ENCODE measurements around the gene ACYP1.

ACYP1 gene

GRCh38 chr14:75063491-75064204, at the start of gene ACYP1:
ACYP1 (minus strand) TSS chr14:75064024; CDS start chr14:75063553, 471 bp downstream.
- DNase-seq, result peak; percentile 42

GRCh38 chr14:75109877-75110276, 46.1 kb upstream of the ACYP1 start:
- no peak for DNase-seq

- no peak for DNase-seq
Observed at GRCh38 chr14:75107186-75107585, 43.4 kb upstream of the ACYP1 start.

GRCh38 chr14:75101491-75101890, 37.7 kb upstream of the ACYP1 start:
- DNase-seq, result no peak

GRCh38 chr14:75098682-75099081, 34.9 kb upstream of the ACYP1 start:
- no peak for DNase-seq

- no peak for DNase-seq
Observed at GRCh38 chr14:75098212-75098611, 34.4 kb upstream of the ACYP1 start.

GRCh38 chr14:75096959-75097358, 33.1 kb upstream of the ACYP1 start:
- no peak for DNase-seq

- no peak for DNase-seq
Observed at GRCh38 chr14:75095690-75096089, 31.9 kb upstream of the ACYP1 start.

- no peak for DNase-seq
Observed at GRCh38 chr14:75094896-75095295, 31.1 kb upstream of the ACYP1 start.

GRCh38 chr14:75092698-75093097, 28.9 kb upstream of the ACYP1 start:
- no peak for DNase-seq

- DNase-seq, result no peak
Observed at GRCh38 chr14:75091251-75091650, 27.4 kb upstream of the ACYP1 start.

- DNase-seq, result no peak
Observed at GRCh38 chr14:75090353-75090752, 26.5 kb upstream of the ACYP1 start.

GRCh38 chr14:75088566-75089373, 24.9 kb upstream of the ACYP1 start:
- no peak for DNase-seq

- DNase-seq, result no peak
Observed at GRCh38 chr14:75088153-75088552, 24.3 kb upstream of the ACYP1 start.

GRCh38 chr14:75084513-75084912, 20.7 kb upstream of the ACYP1 start:
- DNase-seq, result no peak

GRCh38 chr14:75083271-75083670, 19.4 kb upstream of the ACYP1 start:
- DNase-seq, result no peak

GRCh38 chr14:75081660-75082229, 17.9 kb upstream of the ACYP1 start:
- no peak for DNase-seq

- DNase-seq, result no peak
Observed at GRCh38 chr14:75079521-75079920, 15.7 kb upstream of the ACYP1 start.

GRCh38 chr14:75077794-75078193, 14.0 kb upstream of the ACYP1 start:
- DNase-seq, result no peak

- DNase-seq, result no peak
Observed at GRCh38 chr14:75070383-75070782, 6.6 kb upstream of the ACYP1 start.

- no peak for DNase-seq
Observed at GRCh38 chr14:75069811-75070145, 6.0 kb upstream of the ACYP1 start.

- peak; percentile 12 for DNase-seq
Observed at GRCh38 chr14:75069121-75069810, 5.4 kb upstream of the ACYP1 start, which contains the start of gene ZC2HC1C. ZC2HC1C (plus strand) TSS chr14:75069641; CDS start chr14:75070574, 933 bp downstream.
